ENCODE results near the gene CKS2. TPM values are rescaled to one million over a fixed set of nuclear protein-coding genes. Genes with fewer than 3 reads are reported as not detected.
"Not testable (repeated sequence)": the region's sequence is repeated elsewhere in the genome, so short reads cannot be mapped to it uniquely, and the experiment has no call there.

Gene CKS2
- total and polyA plus RNA-seq, 2 donors from 2014 or later: 7.0 to 72.8 TPM

DNA sequence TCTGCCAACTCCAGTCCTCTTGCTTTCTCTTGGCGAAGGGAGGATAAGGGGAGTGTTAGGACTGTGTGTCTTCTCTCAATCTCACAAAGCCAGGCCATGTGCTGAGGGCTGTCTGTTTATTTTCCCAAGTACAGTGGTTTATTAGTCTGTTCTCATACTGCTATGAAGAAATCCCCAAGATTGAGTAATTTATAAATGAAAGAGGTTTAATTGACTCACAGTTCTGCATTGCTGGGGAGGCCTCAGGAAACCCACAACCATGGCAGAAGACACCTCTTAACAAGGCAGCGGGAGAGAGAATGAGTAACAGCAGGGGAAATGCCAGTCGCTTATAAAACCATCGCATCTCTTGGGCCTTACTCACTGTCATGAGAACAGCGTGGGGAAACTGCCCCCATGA is 36.2 kb upstream of the CKS2 start:
- no peak overlapping the region for H3K9ac ChIP-seq (ENCODE audit: low read length in 3 of 3)
- FAIRE-seq: no peak

DNA sequence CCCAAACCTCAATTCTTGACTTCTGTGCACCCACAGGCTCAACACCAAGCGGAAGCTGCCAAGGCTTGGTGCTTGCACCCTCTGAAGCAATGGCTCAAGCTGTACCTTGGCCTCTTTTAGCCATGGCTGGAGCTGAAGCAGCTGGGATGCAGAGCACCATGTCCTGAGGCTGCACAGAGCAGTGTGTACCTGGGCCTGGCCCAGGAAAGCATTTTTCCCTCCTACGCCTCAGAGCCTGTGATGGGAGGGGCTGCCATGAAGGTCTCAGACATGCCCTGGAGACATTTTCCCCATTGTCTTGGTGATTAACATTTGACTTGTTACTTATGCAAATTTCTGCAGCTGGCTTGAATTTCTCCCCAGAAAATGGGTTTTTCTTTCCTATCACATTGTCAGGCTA is 35.0 kb upstream of the CKS2 start:
- FAIRE-seq; H3K4me3 ChIP-seq (ENCODE audit: low read length in 3 of 3); DNase-seq; H3K9me3 ChIP-seq (ENCODE audit: control insufficient read depth in 2 of 3, insufficient read depth in 1 of 3, low read length in 3 of 3); H3K9ac ChIP-seq (ENCODE audit: low read length in 3 of 3); H3K27me3 ChIP-seq (ENCODE audit: control insufficient read depth, insufficient read depth, low read length); H3K36me3 ChIP-seq (ENCODE audit: control insufficient read depth in 2 of 3, insufficient read depth in 3 of 3, low read length in 3 of 3); H3K27ac ChIP-seq (ENCODE audit: low read depth in 2 of 2, low read length in 2 of 2); H3K4me1 ChIP-seq (ENCODE audit: control insufficient read depth in 2 of 3, insufficient read depth in 2 of 3, low read depth in 1 of 3, low read length in 3 of 3); intact Hi-C loops (cut with DNase I): not testable (repeated sequence)

More for the DNA sequence above, 36.2 kb upstream of the CKS2 start:
- Histone ChIP-seq H3K27ac (ENCODE audit: low read depth in 2 of 2, low read length in 2 of 2) (no peak overlapping the region), H3K9me3 (ENCODE audit: control insufficient read depth in 2 of 3, insufficient read depth in 1 of 3, low read length in 3 of 3) (peaks cover 0 to 6% (median 0%) of the 10 kb centered on the region in 3 donors), H3K4me1 (ENCODE audit: control insufficient read depth in 2 of 3, insufficient read depth in 2 of 3, low read depth in 1 of 3, low read length in 3 of 3) (no peaks in the 10 kb centered on the region), H3K27me3 (ENCODE audit: control insufficient read depth, insufficient read depth, low read length) (no peaks in the 10 kb centered on the region), H3K4me3 (ENCODE audit: low read length in 3 of 3) (no peak overlapping the region), H3K36me3 (ENCODE audit: control insufficient read depth in 2 of 3, insufficient read depth in 3 of 3, low read length in 3 of 3) (no peaks in the 10 kb centered on the region)
- DNase-seq: no peak
- intact Hi-C loops (cut with DNase I): no loop called here
- TF ChIP-seq, protein P1, sequence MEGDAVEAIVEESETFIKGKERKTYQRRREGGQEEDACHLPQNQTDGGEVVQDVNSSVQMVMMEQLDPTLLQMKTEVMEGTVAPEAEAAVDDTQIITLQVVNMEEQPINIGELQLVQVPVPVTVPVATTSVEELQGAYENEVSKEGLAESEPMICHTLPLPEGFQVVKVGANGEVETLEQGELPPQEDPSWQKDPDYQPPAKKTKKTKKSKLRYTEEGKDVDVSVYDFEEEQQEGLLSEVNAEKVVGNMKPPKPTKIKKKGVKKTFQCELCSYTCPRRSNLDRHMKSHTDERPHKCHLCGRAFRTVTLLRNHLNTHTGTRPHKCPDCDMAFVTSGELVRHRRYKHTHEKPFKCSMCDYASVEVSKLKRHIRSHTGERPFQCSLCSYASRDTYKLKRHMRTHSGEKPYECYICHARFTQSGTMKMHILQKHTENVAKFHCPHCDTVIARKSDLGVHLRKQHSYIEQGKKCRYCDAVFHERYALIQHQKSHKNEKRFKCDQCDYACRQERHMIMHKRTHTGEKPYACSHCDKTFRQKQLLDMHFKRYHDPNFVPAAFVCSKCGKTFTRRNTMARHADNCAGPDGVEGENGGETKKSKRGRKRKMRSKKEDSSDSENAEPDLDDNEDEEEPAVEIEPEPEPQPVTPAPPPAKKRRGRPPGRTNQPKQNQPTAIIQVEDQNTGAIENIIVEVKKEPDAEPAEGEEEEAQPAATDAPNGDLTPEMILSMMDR (IDR thresholded peaks at IDR 0.05; ENCODE audit: borderline replicate concordance, extremely low read depth, insufficient read depth): no peak

GRCh38 chr9:89277043-89277442 is 34.0 kb upstream of the CKS2 start:
- DNase-seq (no peak), FAIRE-seq (no peak)
- TF ChIP-seq, protein P1 (IDR thresholded peaks at IDR 0.05; ENCODE audit: borderline replicate concordance, extremely low read depth, insufficient read depth): no peak
- H3K9ac ChIP-seq (ENCODE audit: low read length in 3 of 3): no peak overlapping the region
- peaks cover 0 to 6% (median 0%) of the 10 kb centered on the region in 3 donors for H3K9me3 ChIP-seq (ENCODE audit: control insufficient read depth in 2 of 3, insufficient read depth in 1 of 3, low read length in 3 of 3)
- no peak overlapping the region for H3K4me3 ChIP-seq (ENCODE audit: low read length in 3 of 3)
- intact Hi-C loops (cut with DNase I): no loop called here
- no peak overlapping the region for H3K27ac ChIP-seq (ENCODE audit: low read depth in 2 of 2, low read length in 2 of 2)
- H3K36me3 ChIP-seq (ENCODE audit: control insufficient read depth in 2 of 3, insufficient read depth in 3 of 3, low read length in 3 of 3): no peaks in the 10 kb centered on the region
- peaks cover 0 to 2% (median 0%) of the 10 kb centered on the region in 3 donors for H3K4me1 ChIP-seq (ENCODE audit: control insufficient read depth in 2 of 3, insufficient read depth in 2 of 3, low read depth in 1 of 3, low read length in 3 of 3)
- no peaks in the 10 kb centered on the region for H3K27me3 ChIP-seq (ENCODE audit: control insufficient read depth, insufficient read depth, low read length)

DNA sequence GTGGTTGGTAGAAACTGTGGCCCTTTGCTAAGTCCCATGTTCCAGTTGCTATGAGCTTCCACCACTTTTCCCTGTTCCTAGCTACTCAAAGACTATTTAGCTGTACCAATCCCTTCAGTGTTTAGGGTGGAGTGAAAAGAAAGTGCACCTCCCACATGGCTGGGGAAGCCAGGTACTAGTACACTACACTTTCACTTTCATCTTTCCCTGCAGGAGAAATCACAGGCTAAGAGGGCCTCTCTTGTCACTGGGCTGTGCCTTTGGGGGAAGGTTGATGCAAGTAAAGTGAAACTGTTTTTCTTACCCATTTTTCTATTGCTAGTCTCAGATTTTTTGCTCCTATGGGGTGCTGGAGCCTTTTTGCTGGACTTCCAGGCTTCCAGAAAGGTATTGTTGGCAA is 33.5 kb upstream of the CKS2 start:
- H3K27me3 ChIP-seq (ENCODE audit: control insufficient read depth, insufficient read depth, low read length): no peaks in the 10 kb centered on the region
- H3K4me3 ChIP-seq (ENCODE audit: low read length in 3 of 3): no peak overlapping the region
- peaks cover 0 to 6% (median 0%) of the 10 kb centered on the region in 3 donors for H3K9me3 ChIP-seq (ENCODE audit: control insufficient read depth in 2 of 3, insufficient read depth in 1 of 3, low read length in 3 of 3)
- peaks cover 0 to 2% (median 0%) of the 10 kb centered on the region in 3 donors for H3K4me1 ChIP-seq (ENCODE audit: control insufficient read depth in 2 of 3, insufficient read depth in 2 of 3, low read depth in 1 of 3, low read length in 3 of 3)
- TF ChIP-seq, protein P1 (IDR thresholded peaks at IDR 0.05; ENCODE audit: borderline replicate concordance, extremely low read depth, insufficient read depth): no peak
- no peaks in the 10 kb centered on the region for H3K36me3 ChIP-seq (ENCODE audit: control insufficient read depth in 2 of 3, insufficient read depth in 3 of 3, low read length in 3 of 3)
- no peak overlapping the region for H3K9ac ChIP-seq (ENCODE audit: low read length in 3 of 3)
- no peak overlapping the region for H3K27ac ChIP-seq (ENCODE audit: low read depth in 2 of 2, low read length in 2 of 2)
- intact Hi-C loops (cut with DNase I): no loop called here
- DNase-seq (no peak), FAIRE-seq (no peak)

All from kidney (tissue), 14 donors.